Measurements from ENCODE around the gene LRRC56.

The LRRC56 gene

GRCh38 chr11:587546-587945 lies 50.2 kb downstream of the LRRC56 start:
- no peak for DNase-seq (ENCODE audit: low read depth)
- no peak overlapping the region for H3K4me3 ChIP-seq (replicated peaks; ENCODE audit: low read depth, low read length)
- TF ChIP-seq CTCF (IDR thresholded peaks at IDR 0.05; ENCODE audit: low read length, missing control alignments) = no peak

GRCh38 chr11:587978-588380 lies 50.7 kb downstream of the LRRC56 start:
- no peak for TF ChIP-seq CTCF (IDR thresholded peaks at IDR 0.05; ENCODE audit: low read length, missing control alignments)
- DNase-seq (ENCODE audit: low read depth) = peak; percentile 73
- H3K4me3 ChIP-seq (replicated peaks; ENCODE audit: low read depth, low read length) = no peak overlapping the region

- no peak for TF ChIP-seq CTCF (IDR thresholded peaks at IDR 0.05; ENCODE audit: low read length, missing control alignments)
- DNase-seq (ENCODE audit: low read depth) = no peak
- H3K4me3 ChIP-seq (replicated peaks; ENCODE audit: low read depth, low read length) = no peak overlapping the region
Observed at GRCh38 chr11:589798-590197, 52.5 kb downstream of the LRRC56 start.

- DNase-seq (ENCODE audit: low read depth) = no peak
- no peak overlapping the region for H3K4me3 ChIP-seq (replicated peaks; ENCODE audit: low read depth, low read length)
- no peak for TF ChIP-seq CTCF (IDR thresholded peaks at IDR 0.05; ENCODE audit: low read length, missing control alignments)
Observed at GRCh38 chr11:590997-591396, 53.7 kb downstream of the LRRC56 start.

GRCh38 chr11:592501-592900 lies 55.2 kb downstream of the LRRC56 start:
- TF ChIP-seq CTCF (IDR thresholded peaks at IDR 0.05; ENCODE audit: low read length, missing control alignments) = no peak
- H3K4me3 ChIP-seq (replicated peaks; ENCODE audit: low read depth, low read length) = no peak overlapping the region
- no peak for DNase-seq (ENCODE audit: low read depth)

- no peak for DNase-seq (ENCODE audit: low read depth)
Observed at GRCh38 chr11:592918-593317, 55.6 kb downstream of the LRRC56 start.

More at GRCh38 chr11:592918-593317, 55.6 kb downstream of the LRRC56 start:
- TF ChIP-seq CTCF (IDR thresholded peaks at IDR 0.05; ENCODE audit: low read length, missing control alignments) = no peak
- H3K4me3 ChIP-seq (replicated peaks; ENCODE audit: low read depth, low read length) = no peak overlapping the region

All from fibroblast of pulmonary artery (primary cell).